ENCODE data around the gene GRIK4.

GRIK4 gene

DNA sequence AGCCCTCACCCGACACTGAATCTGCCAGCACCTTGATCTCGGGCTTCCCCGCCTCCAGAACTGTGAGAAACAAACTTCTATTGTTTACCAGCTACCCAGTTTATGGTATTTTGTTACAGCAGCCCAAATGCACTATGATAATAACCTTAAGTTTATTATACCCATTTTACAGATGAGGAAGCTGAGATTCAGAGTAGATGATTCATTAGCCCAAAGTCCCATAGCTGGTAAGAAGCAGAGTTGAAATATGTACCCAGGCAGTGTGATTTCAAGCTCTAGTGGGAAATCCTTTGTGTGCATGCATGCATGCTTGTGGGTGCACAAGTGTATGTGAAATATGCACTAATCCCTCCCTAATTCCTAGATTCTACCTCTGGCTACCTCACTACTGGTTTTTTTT lies 7.9 kb downstream of the GRIK4 start:
- TF ChIP-seq, protein P1, sequence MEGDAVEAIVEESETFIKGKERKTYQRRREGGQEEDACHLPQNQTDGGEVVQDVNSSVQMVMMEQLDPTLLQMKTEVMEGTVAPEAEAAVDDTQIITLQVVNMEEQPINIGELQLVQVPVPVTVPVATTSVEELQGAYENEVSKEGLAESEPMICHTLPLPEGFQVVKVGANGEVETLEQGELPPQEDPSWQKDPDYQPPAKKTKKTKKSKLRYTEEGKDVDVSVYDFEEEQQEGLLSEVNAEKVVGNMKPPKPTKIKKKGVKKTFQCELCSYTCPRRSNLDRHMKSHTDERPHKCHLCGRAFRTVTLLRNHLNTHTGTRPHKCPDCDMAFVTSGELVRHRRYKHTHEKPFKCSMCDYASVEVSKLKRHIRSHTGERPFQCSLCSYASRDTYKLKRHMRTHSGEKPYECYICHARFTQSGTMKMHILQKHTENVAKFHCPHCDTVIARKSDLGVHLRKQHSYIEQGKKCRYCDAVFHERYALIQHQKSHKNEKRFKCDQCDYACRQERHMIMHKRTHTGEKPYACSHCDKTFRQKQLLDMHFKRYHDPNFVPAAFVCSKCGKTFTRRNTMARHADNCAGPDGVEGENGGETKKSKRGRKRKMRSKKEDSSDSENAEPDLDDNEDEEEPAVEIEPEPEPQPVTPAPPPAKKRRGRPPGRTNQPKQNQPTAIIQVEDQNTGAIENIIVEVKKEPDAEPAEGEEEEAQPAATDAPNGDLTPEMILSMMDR (IDR thresholded peaks at IDR 0.05; ENCODE audit: low read depth, low read length, missing control alignments) = no peak

DNA sequence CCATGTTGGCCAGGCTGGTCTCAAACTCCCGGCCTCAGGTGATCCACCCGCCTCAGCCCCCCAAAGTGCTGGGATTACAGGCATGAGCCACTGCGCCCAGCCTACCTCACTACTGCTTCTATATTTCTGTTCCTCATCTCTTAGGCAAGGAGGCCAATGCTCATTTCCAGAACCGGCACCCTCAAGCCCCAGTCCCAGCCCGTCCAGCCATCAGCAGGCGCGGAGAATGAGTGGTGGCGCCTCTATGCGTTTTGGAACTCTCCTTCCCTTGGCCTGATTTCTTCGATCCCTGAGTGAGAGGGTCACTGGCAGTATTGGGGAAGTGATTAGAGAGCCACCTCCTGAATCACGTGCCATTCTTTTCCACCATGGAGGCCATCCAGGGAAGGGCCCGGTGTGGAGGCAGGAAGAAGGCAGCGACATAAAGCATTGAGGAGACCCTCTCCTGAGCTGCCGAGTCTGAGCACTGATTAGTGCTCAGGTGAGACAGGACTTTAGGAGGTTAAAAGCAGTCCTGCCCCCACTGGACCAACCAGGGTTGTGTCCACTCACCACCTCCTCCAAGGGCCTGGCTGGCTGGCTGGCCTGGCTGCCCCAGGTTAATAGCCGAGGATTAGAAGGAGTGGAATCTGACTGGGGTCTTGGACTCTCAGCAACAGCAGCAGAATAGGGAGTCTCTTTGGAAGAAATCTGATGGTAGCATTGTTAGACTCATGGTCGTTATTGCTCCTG lies 8.7 kb downstream of the GRIK4 start:
- DNase-seq (ENCODE audit: low read depth) = no peak
- no peak overlapping the region for H3K4me3 ChIP-seq (ENCODE audit: low read depth, low read length)
- TF ChIP-seq, protein P1 (IDR thresholded peaks at IDR 0.05; ENCODE audit: low read depth, low read length, missing control alignments) = no peak

More for the DNA sequence above, 7.9 kb downstream of the GRIK4 start:
- DNase-seq (ENCODE audit: low read depth) = no peak
- no peak overlapping the region for H3K4me3 ChIP-seq (ENCODE audit: low read depth, low read length)

DNA sequence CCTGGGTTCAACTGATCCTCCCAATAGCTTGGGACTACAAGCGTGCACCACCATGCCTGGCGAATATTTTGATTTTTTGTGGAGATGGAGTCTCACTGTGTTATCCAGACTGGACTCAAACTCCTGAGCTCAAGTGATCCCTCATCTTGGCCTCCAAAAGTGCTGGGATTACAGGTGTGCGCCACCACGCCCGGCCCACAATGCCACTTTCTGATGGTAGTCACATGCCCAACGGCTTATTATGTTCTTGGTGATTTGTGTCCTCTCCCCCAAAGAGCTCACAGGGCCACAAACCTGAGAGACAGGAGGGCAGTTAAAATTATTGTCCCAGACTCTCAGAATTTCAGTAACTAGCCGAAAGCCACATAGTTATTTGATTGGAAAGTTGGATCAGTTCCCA lies 9.6 kb downstream of the GRIK4 start:
- DNase-seq (ENCODE audit: low read depth) = no peak
- TF ChIP-seq, protein P1 (IDR thresholded peaks at IDR 0.05; ENCODE audit: low read depth, low read length, missing control alignments) = no peak
- H3K4me3 ChIP-seq (ENCODE audit: low read depth, low read length) = no peak overlapping the region

DNA sequence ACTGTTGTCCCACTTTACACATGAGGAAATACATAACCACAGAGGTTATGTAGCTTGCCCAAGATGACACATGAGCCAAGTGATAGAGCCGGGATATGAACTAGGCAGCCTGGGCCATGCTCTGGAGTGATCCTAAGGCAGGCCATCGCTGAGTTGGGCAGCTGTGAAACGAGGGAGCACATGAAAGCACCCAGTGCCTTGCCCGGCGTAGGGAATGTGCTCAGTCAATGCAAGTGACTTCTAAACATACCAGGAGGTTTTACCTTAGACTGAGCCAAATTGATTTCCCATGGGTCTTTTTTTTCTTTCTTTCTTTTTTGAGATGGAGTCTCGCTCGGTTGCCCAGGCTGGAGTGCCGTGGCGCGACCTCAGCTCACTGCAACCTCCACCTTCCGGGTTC lies 10.5 kb downstream of the GRIK4 start:
- H3K4me3 ChIP-seq (ENCODE audit: low read depth, low read length) = no peak overlapping the region
- TF ChIP-seq, protein P1 (IDR thresholded peaks at IDR 0.05; ENCODE audit: low read depth, low read length, missing control alignments) = no peak
- no peak for DNase-seq (ENCODE audit: low read depth)

DNA sequence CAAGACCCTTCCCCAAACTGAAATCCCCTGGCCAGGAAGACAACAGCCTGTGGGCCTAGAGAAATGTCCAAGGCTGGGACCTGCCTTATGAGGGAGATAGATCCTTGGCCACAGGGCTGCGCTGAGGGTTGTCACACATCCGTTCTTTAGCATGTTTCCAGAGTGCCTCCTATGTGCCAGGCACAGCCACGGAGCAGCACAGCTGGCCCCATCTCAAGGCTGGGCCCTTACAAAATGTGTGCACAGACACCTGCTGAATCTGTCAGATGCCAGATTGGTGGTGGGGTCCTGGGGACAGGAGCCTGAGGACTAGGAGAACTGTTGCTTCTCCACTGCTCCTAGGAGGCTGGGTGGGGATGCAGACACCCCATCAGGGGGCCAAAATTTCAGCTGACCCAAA lies 11.2 kb downstream of the GRIK4 start:
- DNase-seq (ENCODE audit: low read depth) = no peak
- no peak overlapping the region for H3K4me3 ChIP-seq (ENCODE audit: low read depth, low read length)
- TF ChIP-seq, protein P1 (IDR thresholded peaks at IDR 0.05; ENCODE audit: low read depth, low read length, missing control alignments) = no peak

DNA sequence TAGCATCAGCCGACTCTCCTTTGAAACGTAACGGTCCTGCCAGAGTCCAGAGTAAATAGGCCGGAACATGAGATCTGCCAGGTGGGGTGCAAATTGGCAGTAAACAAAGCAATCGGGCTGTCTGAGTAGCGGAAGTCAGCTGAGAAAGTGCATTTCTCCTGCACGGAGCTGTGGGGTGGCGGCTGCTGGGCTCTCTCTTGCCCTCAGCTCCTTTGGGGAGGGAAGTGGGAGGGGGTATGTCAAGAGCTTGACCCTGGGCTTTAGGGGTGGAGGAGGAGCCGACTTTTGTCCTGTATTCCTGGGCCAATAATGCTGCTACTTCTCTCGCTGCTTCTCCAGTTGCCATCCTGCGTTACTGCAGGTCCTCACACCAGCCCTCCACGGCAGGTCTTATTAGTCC lies 11.6 kb downstream of the GRIK4 start:
- no peak overlapping the region for H3K4me3 ChIP-seq (ENCODE audit: low read depth, low read length)
- TF ChIP-seq, protein P1 (IDR thresholded peaks at IDR 0.05; ENCODE audit: low read depth, low read length, missing control alignments) = no peak
- no peak for DNase-seq (ENCODE audit: low read depth)

DNA sequence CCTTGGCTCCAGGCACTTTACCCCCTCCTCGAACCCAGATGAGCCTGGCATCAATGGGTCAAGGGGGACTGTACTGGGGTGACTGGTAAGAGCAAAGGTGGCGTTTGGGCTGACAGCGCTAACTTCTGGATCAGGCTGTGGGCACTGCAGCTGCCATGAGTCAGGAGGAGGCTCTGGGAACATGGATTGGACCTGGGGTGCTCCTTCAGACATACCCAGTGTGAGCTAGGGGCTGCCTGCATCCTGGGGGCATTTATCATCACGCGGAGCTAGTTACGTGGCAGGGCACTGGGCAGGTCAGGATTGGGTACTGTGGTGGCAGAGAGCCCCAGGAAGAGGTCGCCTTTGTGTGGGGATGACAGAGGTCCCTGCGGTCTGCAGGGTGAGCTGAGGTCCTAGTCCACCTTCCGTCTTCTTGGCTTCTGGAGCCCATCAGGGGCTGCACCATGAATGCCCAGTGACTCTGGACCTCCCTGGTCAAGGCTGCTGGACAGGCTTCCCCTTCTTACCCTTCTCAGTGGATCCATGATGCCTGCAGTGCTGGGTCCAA lies 13.1 kb downstream of the GRIK4 start:
- no peak overlapping the region for H3K4me3 ChIP-seq (ENCODE audit: low read depth, low read length)
- DNase-seq (ENCODE audit: low read depth) = no peak
- TF ChIP-seq, protein P1 (IDR thresholded peaks at IDR 0.05; ENCODE audit: low read depth, low read length, missing control alignments) = no peak
